ENCODE results near the gene ANGPTL2.
A peak's percentile ranks its signal among the peaks of the same experiment; 100 is the strongest.
"Not testable (repeated sequence)": the region's sequence is repeated elsewhere in the genome, so short reads cannot be mapped to it uniquely, and the experiment has no call there.

ANGPTL2 gene

DNA sequence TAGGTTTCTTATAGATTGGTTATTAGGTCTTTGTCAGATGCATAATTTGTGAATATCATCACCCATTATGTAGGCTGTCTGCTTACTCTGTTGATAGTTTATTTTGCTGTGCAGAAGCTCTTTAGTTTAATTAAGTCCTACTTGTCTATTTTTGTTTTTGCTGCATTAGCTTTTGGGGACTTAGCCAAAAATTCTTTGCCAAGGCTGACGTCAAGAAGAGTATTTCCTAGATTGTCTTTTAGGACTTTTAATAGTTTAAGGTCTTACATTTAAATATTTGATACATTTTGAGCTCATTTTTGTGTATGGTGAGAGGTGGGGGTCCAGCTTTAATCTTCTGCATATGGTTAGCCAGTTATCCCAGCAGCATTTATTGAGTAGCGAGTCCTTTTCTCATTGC lies 24.8 kb upstream of the ANGPTL2 start:
- DNase-seq, result no peak
- TF ChIP-seq GATA1 (IDR thresholded peaks at IDR 0.05; ENCODE audit: low read depth, low read length), result no peak
- no peak for TF ChIP-seq POLR2A (IDR thresholded peaks at IDR 0.05; ENCODE audit: low read length)

DNA sequence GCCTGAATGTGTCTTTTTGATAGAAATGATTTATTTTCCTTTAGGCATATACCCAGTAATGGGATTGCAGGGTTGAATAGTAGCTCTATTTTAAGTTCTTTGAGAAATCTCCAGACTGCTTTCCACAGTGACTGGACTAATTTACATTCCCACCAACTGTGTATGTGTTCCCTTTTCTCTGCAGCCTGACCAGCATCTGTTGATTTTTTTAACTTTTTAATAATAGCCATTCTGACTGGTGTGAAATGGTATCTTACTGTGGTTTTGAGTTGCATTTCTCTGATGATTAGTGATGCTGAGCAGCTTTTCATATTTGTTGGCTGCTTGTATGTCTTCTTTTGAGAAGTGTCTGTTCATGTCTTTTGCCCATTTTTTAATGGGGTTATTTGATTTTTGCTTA lies 24.4 kb upstream of the ANGPTL2 start:
- DNase-seq, result not testable (repeated sequence)

DNA sequence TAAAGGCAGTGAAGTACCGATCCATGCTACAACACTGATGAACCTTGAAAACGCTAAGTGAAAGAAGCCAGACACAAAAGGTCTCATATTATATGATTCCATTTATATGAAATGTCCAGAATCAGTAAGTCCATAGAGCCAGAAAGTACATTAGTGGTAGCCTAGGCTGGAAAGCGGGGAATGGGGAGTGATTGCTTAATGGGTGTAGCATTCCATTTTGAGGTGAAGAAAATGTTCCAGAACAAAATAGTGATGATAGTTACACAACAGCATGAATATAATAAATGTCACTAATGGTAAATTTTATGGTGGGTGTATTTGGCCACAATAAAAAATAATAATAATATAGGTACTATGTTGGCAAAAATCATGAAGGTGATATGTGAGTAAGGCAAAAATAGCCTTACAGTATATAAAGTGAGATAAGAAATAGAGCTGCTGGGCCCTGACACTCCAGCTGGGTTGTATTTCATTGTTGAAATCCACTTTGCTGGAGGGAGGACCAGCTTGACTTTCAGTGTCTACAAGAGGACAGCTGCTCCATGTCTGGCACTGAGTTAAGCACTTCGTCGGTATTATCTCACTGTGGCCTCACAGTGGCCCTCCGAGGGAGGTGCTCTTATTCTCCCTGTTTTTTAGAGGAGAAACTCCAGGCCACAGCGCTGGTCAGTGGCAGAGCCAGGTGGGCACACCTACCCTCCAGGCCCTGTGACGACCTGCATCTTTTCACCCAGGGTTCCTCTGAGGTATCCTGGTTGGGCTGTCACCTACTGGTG lies 22.4 kb upstream of the ANGPTL2 start:
- TF ChIP-seq GATA1 (IDR thresholded peaks at IDR 0.05; ENCODE audit: low read depth, low read length) (no peak), POLR2A (IDR thresholded peaks at IDR 0.05; ENCODE audit: low read length) (no peak)
- DNase-seq, result no peak

- TF ChIP-seq POLR2A (IDR thresholded peaks at IDR 0.05; ENCODE audit: low read length), result no peak
- TF ChIP-seq GATA1 (IDR thresholded peaks at IDR 0.05; ENCODE audit: low read depth, low read length), result no peak
- no peak for DNase-seq
These were observed 21.6 kb upstream of the ANGPTL2 start for GRCh38 chr9:127143920-127144465.

DNA sequence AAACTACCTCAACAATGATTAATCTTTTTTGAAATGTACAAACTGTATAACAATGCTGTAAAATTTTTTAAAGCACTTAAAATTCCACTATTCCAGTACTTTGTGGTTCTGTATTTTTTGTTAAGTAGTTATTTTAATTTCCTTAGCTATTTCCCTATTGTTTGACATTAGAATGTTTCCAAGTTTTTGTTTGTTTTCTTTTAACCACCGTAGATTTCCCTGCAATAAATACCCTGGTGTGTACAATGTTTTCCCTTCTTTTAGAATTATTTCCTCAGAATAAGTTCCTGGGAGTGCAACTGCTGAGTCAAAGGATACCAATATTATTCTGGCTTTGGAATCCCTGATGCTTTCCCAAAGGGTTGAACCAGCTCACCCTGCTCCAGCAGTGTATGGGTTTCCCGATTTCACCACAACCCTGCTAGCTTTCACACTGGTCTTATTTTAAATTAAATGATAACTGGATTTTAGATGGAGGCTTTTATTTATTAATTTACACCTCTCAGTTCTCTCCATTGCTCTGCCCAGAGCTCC lies 20.6 kb upstream of the ANGPTL2 start:
- DNase-seq, result no peak
- TF ChIP-seq POLR2A (IDR thresholded peaks at IDR 0.05; ENCODE audit: low read length) (no peak), GATA1 (IDR thresholded peaks at IDR 0.05; ENCODE audit: low read depth, low read length) (no peak)

GRCh38 chr9:127142291-127142690 lies 19.9 kb upstream of the ANGPTL2 start:
- DNase-seq, result no peak
- no peak for TF ChIP-seq POLR2A (IDR thresholded peaks at IDR 0.05; ENCODE audit: low read length)
- no peak for TF ChIP-seq GATA1 (IDR thresholded peaks at IDR 0.05; ENCODE audit: low read depth, low read length)

DNA sequence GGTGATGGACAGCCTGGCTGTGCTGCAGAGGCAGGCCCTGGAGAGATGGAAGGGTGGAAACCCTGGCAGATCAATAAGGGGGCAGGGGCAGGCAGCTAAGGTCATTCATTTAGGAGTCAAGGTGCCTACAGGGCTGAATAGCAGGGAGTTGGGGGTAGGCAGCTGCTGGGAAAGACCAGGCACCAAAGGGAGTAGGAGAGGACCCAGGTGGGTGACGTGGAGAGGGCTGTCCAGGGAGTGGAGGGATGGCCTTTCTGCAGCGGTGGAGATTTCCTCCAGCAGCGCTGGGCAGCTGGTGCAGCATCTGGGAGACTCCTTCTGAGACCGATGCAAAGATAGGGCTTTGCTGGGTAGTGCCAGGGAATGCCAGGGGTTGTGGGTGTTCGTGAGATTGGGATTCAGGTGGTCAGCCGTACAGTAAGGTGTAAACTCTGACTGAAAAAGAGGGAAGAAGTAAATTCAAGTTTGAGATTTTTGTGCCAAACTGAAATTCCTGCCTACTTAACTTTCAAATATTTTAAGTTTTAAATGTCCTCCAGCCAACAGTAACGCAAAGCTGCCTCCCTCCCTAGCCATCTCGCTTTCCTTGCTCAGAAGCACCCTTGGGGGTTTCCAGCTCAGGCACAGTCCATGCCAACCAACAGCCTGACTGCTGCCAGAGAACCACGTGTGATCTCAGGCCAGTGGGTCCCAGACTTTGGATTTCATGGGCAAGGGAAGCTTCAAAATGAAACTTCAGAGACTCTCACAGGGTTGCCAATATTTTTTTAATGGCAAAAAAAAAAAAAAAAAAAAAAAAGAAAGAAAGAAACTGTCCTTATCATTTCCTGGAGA lies 18.6 kb upstream of the ANGPTL2 start:
- no peak for TF ChIP-seq POLR2A (IDR thresholded peaks at IDR 0.05; ENCODE audit: low read length)
- no peak for TF ChIP-seq GATA1 (IDR thresholded peaks at IDR 0.05; ENCODE audit: low read depth, low read length)
- no peak for DNase-seq

DNA sequence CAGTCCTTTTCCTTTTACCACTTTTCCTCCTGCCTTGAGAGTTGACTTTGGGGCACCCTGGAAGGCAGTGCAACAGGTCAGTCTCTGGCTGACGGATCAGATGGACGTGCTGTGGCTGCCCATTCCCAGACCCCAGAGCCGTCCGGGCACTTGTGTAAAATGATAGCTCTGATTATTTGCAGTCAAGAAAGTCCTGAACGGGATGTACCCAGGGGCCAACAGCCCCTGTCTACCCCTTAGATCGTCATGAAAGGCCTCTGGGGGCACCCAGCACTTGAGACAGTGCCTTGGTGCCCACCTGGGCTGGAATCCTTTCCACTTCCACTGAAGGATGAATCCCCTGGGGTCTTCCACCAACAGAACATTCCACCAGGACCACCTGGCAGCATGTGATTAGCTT lies 17.7 kb upstream of the ANGPTL2 start:
- TF ChIP-seq GATA1 (IDR thresholded peaks at IDR 0.05; ENCODE audit: low read depth, low read length) (no peak), POLR2A (IDR thresholded peaks at IDR 0.05; ENCODE audit: low read length) (no peak)
- DNase-seq, result no peak

DNA sequence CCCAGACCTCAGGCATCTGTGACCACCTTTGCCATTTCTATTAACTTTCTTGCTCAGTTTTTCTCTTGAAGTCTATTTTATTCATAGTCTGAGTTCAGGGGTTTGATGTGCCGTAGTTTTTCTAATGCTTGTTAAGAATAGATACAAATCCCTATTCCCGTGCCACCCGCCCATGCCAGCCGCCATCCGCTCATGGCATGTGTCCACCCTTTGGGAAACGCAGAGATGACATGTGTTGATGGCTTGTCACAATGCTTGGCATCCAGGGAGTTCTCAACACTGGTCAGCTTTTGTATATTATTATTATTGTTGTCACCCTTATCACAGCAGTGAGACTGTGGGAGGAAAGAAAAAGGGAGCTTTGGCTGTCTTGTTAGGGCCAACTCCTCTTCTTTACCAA lies 17.3 kb upstream of the ANGPTL2 start:
- no peak for DNase-seq
- TF ChIP-seq GATA1 (IDR thresholded peaks at IDR 0.05; ENCODE audit: low read depth, low read length), result no peak

GRCh38 chr9:127139071-127139731 lies 16.8 kb upstream of the ANGPTL2 start:
- DNase-seq, result no peak
- TF ChIP-seq POLR2A (IDR thresholded peaks at IDR 0.05; ENCODE audit: low read length) (no peak), GATA1 (IDR thresholded peaks at IDR 0.05; ENCODE audit: low read depth, low read length) (no peak)

DNA sequence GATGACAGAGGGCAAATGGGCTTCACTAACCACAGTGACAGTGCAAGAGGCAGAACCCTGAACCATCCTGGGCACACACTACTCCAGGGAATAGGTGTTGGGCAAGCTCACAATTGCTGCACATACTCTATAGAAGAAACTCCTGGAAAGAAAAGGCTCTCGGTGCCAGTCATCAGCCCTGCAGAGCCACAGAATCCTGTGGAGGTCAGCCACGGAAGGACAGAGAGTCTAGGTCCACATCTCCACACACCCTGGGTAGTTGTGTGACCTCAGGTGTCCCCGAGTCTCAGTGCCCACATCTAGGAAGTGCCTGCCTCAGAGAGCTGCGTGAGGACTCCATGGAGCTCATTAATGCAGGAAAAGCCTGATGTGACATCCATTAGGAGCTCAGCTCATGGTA lies 16.0 kb upstream of the ANGPTL2 start:
- DNase-seq, result no peak
- TF ChIP-seq GATA1 (IDR thresholded peaks at IDR 0.05; ENCODE audit: low read depth, low read length), result no peak
- TF ChIP-seq POLR2A (IDR thresholded peaks at IDR 0.05; ENCODE audit: low read length), result no peak

GRCh38 chr9:127137640-127138360 lies 15.4 kb upstream of the ANGPTL2 start:
- DNase-seq, result peak in 1 of 2 experiments; percentile 54
- TF ChIP-seq GATA1 (IDR thresholded peaks at IDR 0.05; ENCODE audit: low read depth, low read length), result no peak
- TF ChIP-seq POLR2A (IDR thresholded peaks at IDR 0.05; ENCODE audit: low read length), result no peak

GRCh38 chr9:127136880-127137639 lies 14.6 kb upstream of the ANGPTL2 start:
- TF ChIP-seq GATA1 (IDR thresholded peaks at IDR 0.05; ENCODE audit: low read depth, low read length), result no peak
- no peak for TF ChIP-seq POLR2A (IDR thresholded peaks at IDR 0.05; ENCODE audit: low read length)
- no peak for DNase-seq

All from erythroblast (primary cell).